Cardiac muscle cell (in vitro differentiated cells and primary cell): Measurements from ENCODE around the gene LST1. TPM values are rescaled to one million over a fixed set of nuclear protein-coding genes. Genes with fewer than 3 reads are reported as not detected.

ENCODE experiments used
- DNase-seq, 2 donors: peaks; one replicate each; pipeline versions ENCODE4 v3.0.0 to v3.0.0-alpha.2; 2010 to 2017; ENCODE audit warnings: low read depth in 1 of 2, low spot score in 1 of 2
- H3K27ac ChIP-seq: fragments of 200-600 bp; sonication (generic); 2 replicates; pipeline ENCODE4 v1.5.1; 2016
- H3K27me3 ChIP-seq: fragments of 200-600 bp; sonication (generic); 2 replicates; pipeline ENCODE4 v1.6.0; 2016; ENCODE audit warnings: control low read depth
- H3K36me3 ChIP-seq: fragments of 200-600 bp; sonication (generic); 2 replicates; pipeline ENCODE4 v1.5.1; 2016; ENCODE audit warnings: control low read depth
- H3K4me1 ChIP-seq: fragments of 200-600 bp; sonication (generic); 2 replicates; pipeline ENCODE4 v1.8.1; 2017; ENCODE audit warnings: low read depth, mild to moderate bottlenecking, mixed run types
- H3K4me3 ChIP-seq: fragments of 200-600 bp; sonication (generic); 2 replicates; pipeline ENCODE4 v1.5.1; 2016; ENCODE audit warnings: mild to moderate bottlenecking
- H3K9me3 ChIP-seq: fragments of 200-600 bp; sonication (generic); 2 replicates; pipeline ENCODE4 v1.5.1; 2017; ENCODE audit warnings: low read depth, mild to moderate bottlenecking, control low read depth
- polyA plus RNA-seq: library from polyadenylated mRNA; unstranded; fragments of >200 nt; fragmentation: Nextera tagmentation; extraction: Ambion mirVana; gene quantifications from 2 replicates; pipeline ENCODE4 v1.2.1, GENCODE V29; 2016
- total RNA-seq: library from RNA; depleted of rRNA; stranded (reverse); fragments of >200 nt; gene quantifications from 2 replicates; pipeline ENCODE4 v1.2.3, GENCODE V29; 2016
- TF ChIP-seq, protein P1 (sequence below): IDR thresholded peaks from 2 replicates; pipeline ENCODE4 v1.5.1; 2012; ENCODE audit warnings: low read depth, mild to moderate bottlenecking, low read length

LST1 gene
- total RNA-seq (1.7 TPM in 1 of 2 replicates, not detected in the other), polyA plus RNA-seq (1.6 TPM in 1 of 2 replicates, not detected in the other)

DNA sequence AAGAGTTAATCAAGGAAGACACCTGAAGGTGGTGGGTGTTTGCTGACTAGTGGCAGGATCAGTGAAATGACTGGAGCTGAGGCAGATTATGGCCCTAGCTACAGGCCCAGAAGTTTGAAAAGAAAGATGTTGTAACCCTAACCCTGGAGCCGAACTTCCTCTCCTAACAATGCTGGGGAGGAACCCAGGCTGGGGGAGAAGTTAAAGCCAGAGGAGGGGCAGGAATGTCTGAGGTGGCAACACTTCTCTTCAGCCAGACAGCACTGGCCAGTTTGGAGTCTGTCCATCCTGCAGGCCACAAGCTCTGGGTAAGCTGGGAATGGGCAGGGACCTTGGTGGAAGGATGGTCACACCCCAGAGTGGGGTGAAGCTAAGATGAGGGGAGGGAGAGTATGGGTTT lies at the start of gene LST1:
TSS of gene LST1 (plus strand) at position 270 of the 400 bp plus-strand sequence. CDS start 1,023 bp downstream, outside the sequence.
- TF ChIP-seq, protein P1, sequence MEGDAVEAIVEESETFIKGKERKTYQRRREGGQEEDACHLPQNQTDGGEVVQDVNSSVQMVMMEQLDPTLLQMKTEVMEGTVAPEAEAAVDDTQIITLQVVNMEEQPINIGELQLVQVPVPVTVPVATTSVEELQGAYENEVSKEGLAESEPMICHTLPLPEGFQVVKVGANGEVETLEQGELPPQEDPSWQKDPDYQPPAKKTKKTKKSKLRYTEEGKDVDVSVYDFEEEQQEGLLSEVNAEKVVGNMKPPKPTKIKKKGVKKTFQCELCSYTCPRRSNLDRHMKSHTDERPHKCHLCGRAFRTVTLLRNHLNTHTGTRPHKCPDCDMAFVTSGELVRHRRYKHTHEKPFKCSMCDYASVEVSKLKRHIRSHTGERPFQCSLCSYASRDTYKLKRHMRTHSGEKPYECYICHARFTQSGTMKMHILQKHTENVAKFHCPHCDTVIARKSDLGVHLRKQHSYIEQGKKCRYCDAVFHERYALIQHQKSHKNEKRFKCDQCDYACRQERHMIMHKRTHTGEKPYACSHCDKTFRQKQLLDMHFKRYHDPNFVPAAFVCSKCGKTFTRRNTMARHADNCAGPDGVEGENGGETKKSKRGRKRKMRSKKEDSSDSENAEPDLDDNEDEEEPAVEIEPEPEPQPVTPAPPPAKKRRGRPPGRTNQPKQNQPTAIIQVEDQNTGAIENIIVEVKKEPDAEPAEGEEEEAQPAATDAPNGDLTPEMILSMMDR = no peak
- Histone ChIP-seq H3K36me3 (no peaks in the 10 kb centered on the region), H3K27ac (no peak within 1 kb of the TSS), H3K27me3 (no peaks in the 10 kb centered on the region), H3K4me3 (no peak within 1 kb of the TSS), H3K9me3 (no peaks in the 10 kb centered on the region), H3K4me1 (peaks cover 3% of the 10 kb centered on the region)
- DNase-seq = peak in 1 of 2 donors; percentile 21

DNA sequence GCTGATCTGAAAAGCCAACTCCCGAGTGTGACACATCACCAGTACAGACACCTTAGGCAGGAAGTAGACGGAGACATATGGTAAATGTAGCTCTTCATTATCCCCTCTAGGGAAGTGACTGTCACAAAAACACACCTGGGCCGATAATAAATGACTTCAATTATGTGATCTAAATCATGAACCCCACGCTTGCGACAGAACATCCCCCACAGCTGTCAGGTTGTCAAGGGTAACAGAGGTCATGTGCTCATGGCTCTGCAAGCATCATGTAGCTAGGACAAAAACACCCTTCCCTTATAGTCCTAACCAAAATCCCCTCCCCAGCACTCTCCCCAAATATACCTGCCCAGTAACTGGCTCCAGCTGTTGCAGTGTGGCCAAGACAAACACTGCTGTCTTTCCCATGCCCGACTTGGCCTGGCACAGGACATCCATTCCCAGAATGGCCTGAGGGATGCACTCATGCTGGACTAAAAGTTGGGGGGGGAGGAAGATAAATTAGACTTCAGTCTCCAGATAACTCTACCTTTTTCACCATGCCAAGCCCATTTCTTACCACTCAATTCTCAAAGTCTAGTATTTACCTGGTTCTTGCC lies 47.2 kb upstream of the LST1 start:
- H3K36me3 ChIP-seq = peaks cover 60% of the 10 kb centered on the region
- DNase-seq = no peak
- no peak overlapping the region for H3K27ac ChIP-seq
- no peak overlapping the region for H3K4me3 ChIP-seq
- H3K9me3 ChIP-seq = no peaks in the 10 kb centered on the region
- TF ChIP-seq, protein P1 = no peak
- H3K4me1 ChIP-seq = peaks cover 19% of the 10 kb centered on the region
- no peaks in the 10 kb centered on the region for H3K27me3 ChIP-seq

DNA sequence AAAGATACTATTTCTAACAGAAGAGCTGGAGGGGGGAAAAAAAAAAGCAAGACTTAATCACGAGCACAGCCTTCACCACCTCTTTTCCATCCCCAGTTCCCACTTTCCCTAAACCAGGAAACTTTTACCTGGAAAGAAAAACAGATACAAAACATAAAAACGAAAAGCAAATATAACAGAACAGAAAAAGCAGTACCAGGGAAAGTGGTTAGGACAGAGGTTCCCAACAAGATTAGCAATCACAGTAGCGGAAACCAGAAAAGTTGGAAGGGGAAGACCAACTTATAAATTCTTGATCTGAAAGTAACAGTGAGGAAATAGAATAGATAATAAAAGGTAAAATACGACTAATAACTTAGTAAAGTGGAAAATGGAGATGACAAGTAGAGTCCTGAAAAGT lies 45.4 kb upstream of the LST1 start:
- no peaks in the 10 kb centered on the region for H3K27me3 ChIP-seq
- H3K36me3 ChIP-seq = peaks cover 43% of the 10 kb centered on the region
- TF ChIP-seq, protein P1 = no peak
- no peak for DNase-seq
- no peaks in the 10 kb centered on the region for H3K9me3 ChIP-seq
- H3K27ac ChIP-seq = peak overlapping the region; percentile 98
- H3K4me1 ChIP-seq = peaks cover 19% of the 10 kb centered on the region
- H3K4me3 ChIP-seq = peak overlapping the region; percentile 88

DNA sequence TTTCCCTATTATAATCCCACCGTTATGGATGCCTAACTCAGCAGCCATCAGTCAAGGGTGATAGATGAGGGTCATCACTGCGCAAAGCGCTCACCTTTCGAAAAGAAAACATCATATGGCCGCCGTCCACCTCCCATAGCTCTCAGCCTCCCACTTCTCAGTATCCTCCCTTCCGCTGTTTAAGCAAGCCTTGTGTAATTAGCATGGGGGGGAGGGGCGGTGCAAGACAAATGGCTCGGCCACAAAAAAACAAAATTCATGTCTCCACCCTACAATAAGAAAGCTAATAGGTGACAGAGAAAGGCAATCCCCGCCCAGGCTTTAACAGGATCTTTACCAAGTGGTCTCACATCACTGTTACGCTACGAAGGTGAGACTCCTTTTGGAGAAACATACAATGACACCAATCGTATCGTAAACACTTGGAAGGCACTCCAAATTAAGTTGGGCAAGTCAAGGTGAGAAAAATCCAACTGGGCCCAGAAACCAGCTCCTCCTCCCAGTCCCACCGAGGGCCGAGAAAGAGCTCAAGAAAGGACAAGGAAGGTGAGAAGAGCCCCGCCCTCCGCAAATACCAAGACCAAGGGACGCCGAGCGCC lies 44.9 kb upstream of the LST1 start:
- Histone ChIP-seq H3K4me1 (peaks cover 19% of the 10 kb centered on the region), H3K4me3 (peak overlapping the region; percentile 88), H3K27me3 (no peaks in the 10 kb centered on the region), H3K36me3 (peaks cover 38% of the 10 kb centered on the region), H3K27ac (peak overlapping the region; percentile 98), H3K9me3 (no peaks in the 10 kb centered on the region)
- DNase-seq = peak; percentile 42 to 76
- TF ChIP-seq, protein P1 = no peak

DNA sequence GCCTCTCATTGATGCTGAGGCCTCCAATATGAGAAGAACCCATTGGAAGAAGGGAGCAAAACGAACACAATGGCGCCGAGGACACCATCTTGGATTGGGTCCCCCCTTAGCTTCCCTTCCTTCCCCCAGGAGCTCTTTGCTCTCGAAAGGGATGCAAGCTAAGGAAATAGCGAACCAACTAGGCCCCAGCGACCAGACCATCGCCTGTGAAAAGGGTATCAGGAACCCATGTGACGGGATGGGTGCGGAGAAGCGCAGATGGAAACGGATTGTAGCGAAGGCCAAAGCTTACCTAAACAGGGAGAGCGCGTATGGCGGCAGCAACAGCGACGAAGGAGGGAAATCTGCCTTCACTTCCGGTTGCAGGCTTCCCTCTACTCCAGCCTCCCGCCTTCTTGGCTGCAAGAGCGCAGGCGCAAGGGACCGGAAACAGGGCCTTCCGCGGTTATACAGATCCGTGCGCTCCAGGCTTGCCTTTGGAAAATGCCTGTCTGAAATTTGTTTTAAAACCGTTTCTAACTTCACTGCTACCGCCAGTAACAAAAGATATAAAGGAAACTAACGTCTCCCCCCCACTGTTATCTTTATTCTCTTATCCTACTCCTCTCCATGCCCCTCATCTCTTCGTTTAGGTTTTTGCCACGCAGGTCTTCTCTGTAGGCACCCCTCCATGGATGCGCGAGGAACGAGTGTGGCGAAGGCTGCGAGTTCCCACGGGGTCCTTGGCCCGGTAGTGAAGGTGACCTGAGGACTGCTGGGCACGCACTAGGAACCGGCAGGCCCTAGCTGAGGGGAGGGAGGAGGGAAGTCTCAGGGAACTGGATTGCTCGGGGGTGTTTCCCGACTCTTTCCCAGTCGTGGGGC lies 44.2 kb upstream of the LST1 start, which contains the start of gene DDX39B:
TSS of gene DDX39B (minus strand) at position 346 of the 864 bp plus-strand sequence. CDS start 1,471 bp downstream, outside the sequence.
- H3K27ac ChIP-seq = peak within 1 kb of the TSS; percentile 98
- no peaks in the 10 kb centered on the region for H3K9me3 ChIP-seq
- peaks cover 30% of the 10 kb centered on the region for H3K36me3 ChIP-seq
- H3K27me3 ChIP-seq = no peaks in the 10 kb centered on the region
- peak; percentile 97 to 98 for DNase-seq
- H3K4me3 ChIP-seq = peak within 1 kb of the TSS; percentile 88
- TF ChIP-seq, protein P1 = no peak
- H3K4me1 ChIP-seq = peaks cover 19% of the 10 kb centered on the region
